ENCODE data around the gene SLC45A3. TPM values are rescaled to one million over a fixed set of nuclear protein-coding genes. Genes with fewer than 3 reads are reported as not detected.

The SLC45A3 gene
- total and polyA plus RNA-seq, 2 experiments from 2014 or later = 3.8 to 10.4 TPM

- Histone ChIP-seq H3K4me3 (no peak overlapping the region), H3K9me3 (ENCODE audit: low read depth) (no peaks in the 10 kb centered on the region), H3K27me3 (no peaks in the 10 kb centered on the region), H3K27ac (no peak overlapping the region), H3K4me1 (ENCODE audit: low read depth) (peaks cover 9% of the 10 kb centered on the region), H3K36me3 (no peaks in the 10 kb centered on the region)
- no peak for DNase-seq (ENCODE audit: low read depth in 1 of 2, low spot score in 1 of 2)
- no peak for TF ChIP-seq CTCF (IDR thresholded peaks at IDR 0.05; ENCODE audit: low read depth, low read length)
Observed at GRCh38 chr1:205699416-205699815, 19.1 kb upstream of the SLC45A3 start.

- no peaks in the 10 kb centered on the region for H3K9me3 ChIP-seq (ENCODE audit: low read depth)
- no peak for TF ChIP-seq CTCF (IDR thresholded peaks at IDR 0.05; ENCODE audit: low read depth, low read length)
- H3K4me1 ChIP-seq (ENCODE audit: low read depth) = peaks cover 12% of the 10 kb centered on the region
- H3K36me3 ChIP-seq = no peaks in the 10 kb centered on the region
- H3K4me3 ChIP-seq = no peak overlapping the region
- H3K27ac ChIP-seq = no peak overlapping the region
- no peak for DNase-seq (ENCODE audit: low read depth in 1 of 2, low spot score in 1 of 2)
- no peaks in the 10 kb centered on the region for H3K27me3 ChIP-seq
Observed at GRCh38 chr1:205698921-205699320, 18.6 kb upstream of the SLC45A3 start.

DNA sequence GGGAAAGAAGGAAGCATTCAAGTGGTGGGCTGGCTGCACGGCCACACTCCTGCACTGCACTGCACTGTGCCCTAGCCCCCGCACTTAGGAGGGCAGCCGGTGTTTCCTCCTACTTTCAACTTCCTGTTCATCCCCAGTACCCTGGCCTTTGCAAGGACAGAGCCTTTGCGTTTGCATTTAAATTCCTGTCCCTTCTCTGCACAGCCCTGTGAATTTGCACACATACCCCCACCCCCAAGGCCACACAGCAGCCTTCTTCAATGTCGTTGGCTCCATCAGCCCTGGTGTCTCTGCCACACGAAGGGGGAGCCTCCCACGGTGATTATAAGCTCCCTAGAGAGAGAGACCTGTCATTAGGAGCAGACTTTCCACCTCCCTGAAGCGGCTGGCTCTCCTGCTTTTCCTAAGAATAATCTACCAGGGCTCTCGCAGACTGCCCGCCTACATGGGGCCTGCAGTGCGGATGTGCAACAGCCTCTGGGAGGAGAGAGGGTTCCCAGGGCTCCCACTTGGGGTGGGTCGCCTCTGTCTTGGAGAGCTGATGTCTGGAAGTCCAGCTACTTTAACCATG, 13.2 kb upstream of the SLC45A3 start:
- H3K27ac ChIP-seq = peak overlapping the region; percentile 65
- no peaks in the 10 kb centered on the region for H3K36me3 ChIP-seq
- no peaks in the 10 kb centered on the region for H3K9me3 ChIP-seq (ENCODE audit: low read depth)
- no peaks in the 10 kb centered on the region for H3K27me3 ChIP-seq
- H3K4me3 ChIP-seq = no peak overlapping the region
- DNase-seq (ENCODE audit: low read depth in 1 of 2, low spot score in 1 of 2) = peak in 1 of 2 donors; percentile 35
- peaks cover 28% of the 10 kb centered on the region for H3K4me1 ChIP-seq (ENCODE audit: low read depth)
- no peak for TF ChIP-seq CTCF (IDR thresholded peaks at IDR 0.05; ENCODE audit: low read depth, low read length)

- H3K27me3 ChIP-seq = no peaks in the 10 kb centered on the region
- no peak for TF ChIP-seq CTCF (IDR thresholded peaks at IDR 0.05; ENCODE audit: low read depth, low read length)
- H3K4me1 ChIP-seq (ENCODE audit: low read depth) = peaks cover 32% of the 10 kb centered on the region
- no peaks in the 10 kb centered on the region for H3K36me3 ChIP-seq
- no peak overlapping the region for H3K4me3 ChIP-seq
- no peaks in the 10 kb centered on the region for H3K9me3 ChIP-seq (ENCODE audit: low read depth)
- DNase-seq (ENCODE audit: low read depth in 1 of 2, low spot score in 1 of 2) = no peak
- no peak overlapping the region for H3K27ac ChIP-seq
Observed at GRCh38 chr1:205692423-205692822, 12.1 kb upstream of the SLC45A3 start.

DNA sequence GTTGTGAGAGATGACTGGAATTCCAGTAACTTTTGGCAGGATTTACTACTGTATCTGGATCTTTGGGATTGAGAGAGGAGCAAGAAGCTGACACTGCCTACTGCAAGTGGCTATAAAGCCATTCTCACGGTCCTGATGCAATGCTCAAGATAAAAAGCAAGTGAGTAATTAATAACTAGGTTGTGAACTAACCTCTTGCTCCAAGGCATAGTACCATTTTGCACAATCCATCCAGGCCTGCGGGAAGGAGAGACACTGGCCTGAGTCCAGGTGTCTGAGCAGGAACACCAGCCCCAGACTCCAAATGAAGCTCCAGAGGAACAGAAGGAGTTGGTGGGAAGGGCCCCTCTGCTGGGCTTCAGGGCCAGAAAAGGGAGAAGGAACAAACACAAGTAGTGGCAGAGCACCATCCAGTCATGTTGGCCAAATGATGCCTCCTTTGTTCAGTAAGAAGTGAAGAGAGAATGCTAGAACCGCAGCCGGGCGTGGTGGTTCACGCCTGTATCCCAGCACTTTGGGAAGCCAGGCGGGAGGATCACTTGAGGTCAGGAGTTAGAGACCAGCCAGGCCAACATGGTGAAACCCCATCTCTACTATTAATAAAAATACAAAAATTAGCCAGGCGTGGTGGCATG, 9.9 kb upstream of the SLC45A3 start:
- Histone ChIP-seq H3K36me3 (no peaks in the 10 kb centered on the region), H3K27ac (no peak overlapping the region), H3K9me3 (ENCODE audit: low read depth) (no peaks in the 10 kb centered on the region), H3K4me1 (ENCODE audit: low read depth) (peaks cover 31% of the 10 kb centered on the region), H3K4me3 (no peak overlapping the region), H3K27me3 (no peaks in the 10 kb centered on the region)
- TF ChIP-seq CTCF (IDR thresholded peaks at IDR 0.05; ENCODE audit: low read depth, low read length) = no peak
- DNase-seq (ENCODE audit: low read depth in 1 of 2, low spot score in 1 of 2) = peak in 1 of 2 donors; percentile 65
